ENCODE results near the gene CDH12. TPM values are rescaled to one million over a fixed set of nuclear protein-coding genes. Genes with fewer than 3 reads are reported as not detected.

CDH12 gene
- total and polyA plus RNA-seq, 7 donors, result 0.04 TPM; not detected in 6

DNA sequence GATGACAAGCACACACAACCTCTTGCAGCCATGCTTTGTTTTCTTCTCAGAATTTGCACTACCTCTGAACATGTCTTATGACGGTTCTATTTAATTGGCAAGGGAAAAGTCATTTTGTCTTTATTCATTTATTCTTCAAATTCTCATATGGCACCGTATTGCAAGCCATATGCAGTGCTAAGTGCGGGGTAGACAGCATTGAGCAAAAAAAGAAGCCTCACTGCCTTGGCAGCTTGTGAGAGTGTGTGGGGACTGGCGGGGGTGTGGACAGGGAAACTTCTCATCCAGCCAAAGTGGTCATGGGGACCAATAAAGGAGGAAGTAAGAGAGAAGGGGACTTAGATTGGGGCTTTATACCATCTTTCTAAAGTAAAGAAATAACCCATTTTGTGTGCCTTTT lies 160.0 kb downstream of the CDH12 start:
- no peaks in the 10 kb centered on the region for H3K36me3 ChIP-seq
- H3K4me3 ChIP-seq, result no peak overlapping the region
- no peak for DNase-seq
- TF ChIP-seq, protein P1, sequence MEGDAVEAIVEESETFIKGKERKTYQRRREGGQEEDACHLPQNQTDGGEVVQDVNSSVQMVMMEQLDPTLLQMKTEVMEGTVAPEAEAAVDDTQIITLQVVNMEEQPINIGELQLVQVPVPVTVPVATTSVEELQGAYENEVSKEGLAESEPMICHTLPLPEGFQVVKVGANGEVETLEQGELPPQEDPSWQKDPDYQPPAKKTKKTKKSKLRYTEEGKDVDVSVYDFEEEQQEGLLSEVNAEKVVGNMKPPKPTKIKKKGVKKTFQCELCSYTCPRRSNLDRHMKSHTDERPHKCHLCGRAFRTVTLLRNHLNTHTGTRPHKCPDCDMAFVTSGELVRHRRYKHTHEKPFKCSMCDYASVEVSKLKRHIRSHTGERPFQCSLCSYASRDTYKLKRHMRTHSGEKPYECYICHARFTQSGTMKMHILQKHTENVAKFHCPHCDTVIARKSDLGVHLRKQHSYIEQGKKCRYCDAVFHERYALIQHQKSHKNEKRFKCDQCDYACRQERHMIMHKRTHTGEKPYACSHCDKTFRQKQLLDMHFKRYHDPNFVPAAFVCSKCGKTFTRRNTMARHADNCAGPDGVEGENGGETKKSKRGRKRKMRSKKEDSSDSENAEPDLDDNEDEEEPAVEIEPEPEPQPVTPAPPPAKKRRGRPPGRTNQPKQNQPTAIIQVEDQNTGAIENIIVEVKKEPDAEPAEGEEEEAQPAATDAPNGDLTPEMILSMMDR (IDR thresholded peaks at IDR 0.05), result no peak
- TF ChIP-seq POLR2A (IDR thresholded peaks at IDR 0.05) (no peak), POLR2AphosphoS5 (IDR thresholded peaks at IDR 0.05) (no peak), EP300 (IDR thresholded peaks at IDR 0.05) (no peak)
- 66 to 89% methylated on average over 4 of the region's 4 CpGs for WGBS, 2 donors
- intact Hi-C loops (cut with DNase I), result no loop called here
- H3K27ac ChIP-seq, result no peak overlapping the region
- no peaks in the 10 kb centered on the region for H3K4me1 ChIP-seq
- H3K9me3 ChIP-seq, result no peaks in the 10 kb centered on the region
- H3K27me3 ChIP-seq, result no peaks in the 10 kb centered on the region

DNA sequence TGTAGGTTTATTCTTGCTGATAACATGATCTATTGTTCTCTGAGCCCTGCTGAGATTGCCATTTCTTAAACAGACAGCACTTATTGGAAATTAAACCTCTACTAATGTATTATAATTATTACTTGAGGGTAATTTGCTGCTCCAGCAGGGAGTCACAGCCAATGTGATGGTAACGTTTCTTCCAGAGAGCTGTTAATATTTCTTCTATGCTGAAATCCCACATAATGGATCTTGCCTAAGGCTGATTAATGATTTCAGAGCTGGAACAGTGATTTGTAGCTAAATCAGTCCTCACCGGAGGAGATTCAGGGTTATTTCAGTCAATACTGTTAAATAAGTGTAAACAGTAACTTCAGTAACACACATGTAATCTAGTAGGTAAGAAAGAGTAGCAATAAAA lies 170.1 kb downstream of the CDH12 start:
- Histone ChIP-seq H3K9me3 (no peaks in the 10 kb centered on the region), H3K27me3 (no peaks in the 10 kb centered on the region), H3K27ac (no peak overlapping the region), H3K4me1 (no peaks in the 10 kb centered on the region), H3K4me3 (no peak overlapping the region), H3K36me3 (no peaks in the 10 kb centered on the region)
- 15 to 59% methylated on average over 2 of the region's 2 CpGs for WGBS, 2 donors
- TF ChIP-seq POLR2A (IDR thresholded peaks at IDR 0.05) (no peak), EP300 (IDR thresholded peaks at IDR 0.05) (no peak), POLR2AphosphoS5 (IDR thresholded peaks at IDR 0.05) (no peak)
- TF ChIP-seq, protein P1 (IDR thresholded peaks at IDR 0.05), result no peak
- no peak for DNase-seq
- intact Hi-C loops (cut with DNase I), result no loop called here

DNA sequence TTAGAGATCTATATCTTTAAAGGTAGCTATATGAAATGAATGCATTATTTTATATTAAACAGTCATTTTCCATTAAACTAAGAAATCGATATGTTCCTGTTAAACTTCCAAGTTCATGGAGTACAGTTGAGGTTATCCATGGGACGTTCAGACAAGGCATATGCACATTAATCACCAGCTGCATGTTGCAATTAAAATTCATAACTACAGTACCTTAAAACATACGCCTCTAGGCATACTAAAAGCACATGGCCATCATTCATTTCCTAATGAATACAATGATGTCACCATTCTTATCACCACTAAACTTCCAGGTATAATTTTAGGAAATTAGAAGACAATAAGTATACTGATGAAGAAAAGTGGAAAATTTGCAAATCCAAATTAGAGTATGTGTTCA lies 174.3 kb downstream of the CDH12 start:
- Histone ChIP-seq H3K4me3 (no peak overlapping the region), H3K4me1 (no peaks in the 10 kb centered on the region), H3K27ac (no peak overlapping the region), H3K27me3 (no peaks in the 10 kb centered on the region), H3K9me3 (no peaks in the 10 kb centered on the region), H3K36me3 (no peaks in the 10 kb centered on the region)
- DNase-seq, result no peak
- intact Hi-C loops (cut with DNase I), result no loop called here
- TF ChIP-seq POLR2A (IDR thresholded peaks at IDR 0.05) (no peak), EP300 (IDR thresholded peaks at IDR 0.05) (no peak)
- TF ChIP-seq, protein P1 (IDR thresholded peaks at IDR 0.05), result no peak
- 59 to 74% methylated on average over 3 of the region's 3 CpGs for WGBS, 2 donors

DNA sequence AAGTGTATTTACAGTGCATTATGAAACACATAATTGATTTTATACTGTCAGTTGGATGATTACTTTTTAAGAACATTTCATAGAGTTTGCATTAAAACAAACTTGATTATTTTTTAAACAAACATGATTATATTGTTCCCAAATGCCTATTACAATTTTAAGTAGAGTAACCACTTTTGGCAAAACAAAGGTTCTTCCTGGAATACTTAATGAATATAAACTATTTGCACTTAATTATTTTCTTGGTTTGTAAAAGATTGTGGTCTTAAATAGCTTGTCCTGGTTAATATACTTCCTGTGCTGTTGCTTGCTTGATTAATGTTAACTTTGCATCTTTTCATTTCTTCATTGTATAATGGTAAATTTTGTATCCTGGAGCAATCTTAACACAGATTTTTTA lies 180.0 kb downstream of the CDH12 start:
- TF ChIP-seq EP300 (IDR thresholded peaks at IDR 0.05) (no peak), POLR2AphosphoS5 (IDR thresholded peaks at IDR 0.05) (no peak), POLR2A (IDR thresholded peaks at IDR 0.05) (no peak)
- TF ChIP-seq, protein P1 (IDR thresholded peaks at IDR 0.05), result no peak
- intact Hi-C loops (cut with DNase I), result no loop called here
- Histone ChIP-seq H3K4me1 (no peaks in the 10 kb centered on the region), H3K9me3 (no peaks in the 10 kb centered on the region), H3K27ac (no peak overlapping the region), H3K36me3 (no peaks in the 10 kb centered on the region), H3K27me3 (no peaks in the 10 kb centered on the region), H3K4me3 (no peak overlapping the region)
- DNase-seq, result no peak

DNA sequence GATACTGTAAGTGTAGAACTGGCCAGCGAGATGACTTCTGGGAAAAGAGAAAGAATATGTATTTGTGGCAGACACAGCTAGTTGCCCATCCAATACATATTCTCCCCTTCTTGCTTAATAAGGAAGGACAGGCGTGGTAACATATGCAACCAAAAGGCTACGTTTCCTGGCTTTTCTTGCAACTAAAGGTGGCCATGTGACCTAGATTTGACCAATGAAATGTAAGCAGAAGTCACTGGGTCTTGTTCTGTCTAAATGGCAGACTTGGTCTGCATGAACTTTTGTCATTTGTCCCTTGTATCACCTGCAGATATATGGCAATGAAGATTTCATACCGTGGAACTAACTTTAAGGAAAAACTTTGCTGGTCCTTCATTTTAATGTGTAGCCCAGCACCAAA lies 183.8 kb downstream of the CDH12 start:
- 60 to 73% methylated on average over 4 of the region's 4 CpGs for WGBS, 2 donors
- intact Hi-C loops (cut with DNase I), result no loop called here

More for the DNA sequence above, 183.8 kb downstream of the CDH12 start:
- Histone ChIP-seq H3K4me1 (no peaks in the 10 kb centered on the region), H3K36me3 (no peaks in the 10 kb centered on the region), H3K27me3 (no peaks in the 10 kb centered on the region), H3K27ac (no peak overlapping the region), H3K9me3 (no peaks in the 10 kb centered on the region), H3K4me3 (no peak overlapping the region)
- DNase-seq, result no peak
- TF ChIP-seq, protein P1 (IDR thresholded peaks at IDR 0.05), result no peak
- TF ChIP-seq POLR2A (IDR thresholded peaks at IDR 0.05), result no peak
- no peak for TF ChIP-seq EP300 (IDR thresholded peaks at IDR 0.05)
- TF ChIP-seq POLR2AphosphoS5 (IDR thresholded peaks at IDR 0.05), result no peak
